PC-3 (cell line): ENCODE measurements around the gene FHL2. TPM values are rescaled to one million over a fixed set of nuclear protein-coding genes. Genes with fewer than 3 reads are reported as not detected.

Experiments
- ATAC-seq: fragments of 200-7000 bp; cut with Tn5 transposase; 2 replicates; pipeline ENCODE4 v1.9.1; 2020; ENCODE audit warnings: mild to moderate bottlenecking, moderate library complexity
- BruUV-seq: library from RNA; stranded (reverse); fragments of 400-500 nt; replicated peaks from 2 replicates; lab custom pipeline; 2021; lab: Mats Ljungman, UMichigan
- CTCF ChIA-PET: fragments of 300-600 bp; sonication (Branson Sonifier 250); formaldehyde crosslinking; loops from one replicate; lab custom pipeline; 2022; ENCODE audit warnings: antibody characterized with exemption; lab: Charles Lee
- POLR2A ChIA-PET: fragments of 300-600 bp; sonication (Branson Sonifier 250); formaldehyde crosslinking; loops from one replicate; lab custom pipeline; 2022; ENCODE audit warnings: antibody characterized with exemption; ENCODE audit not compliant: unreplicated experiment; lab: Charles Lee
- DNase-seq: peaks from one replicate; pipeline ENCODE4 v3.0.0-alpha.2; 2015
- H2AFZ ChIP-seq: fragments of 300-600 bp; sonication (generic); 2 replicates; pipeline ENCODE4 v1.6.0; 2016; ENCODE audit warnings: antibody characterized with exemption, low read length
- H3F3A ChIP-seq: fragments of 300-600 bp; sonication (generic); one replicate; pipeline ENCODE4 v1.6.0; 2017; ENCODE audit warnings: antibody characterized with exemption, low read length, control low read depth, mild to moderate bottlenecking; ENCODE audit not compliant: unreplicated experiment
- H3K27ac ChIP-seq: fragments of 300-600 bp; sonication (generic); 2 replicates; pipeline ENCODE4 v1.5.1; 2016; ENCODE audit warnings: mild to moderate bottlenecking, low read length
- H3K27me3 ChIP-seq: fragments of 300-600 bp; sonication (generic); 2 replicates; pipeline ENCODE4 v1.6.1; 2016; ENCODE audit warnings: low read length, mixed read lengths
- H3K36me3 ChIP-seq: fragments of 300-600 bp; sonication (generic); 2 replicates; pipeline ENCODE4 v1.6.1; 2016; ENCODE audit warnings: low read depth, mixed run types, low read length, mixed read lengths
- H3K4me1 ChIP-seq: fragments of 300-600 bp; sonication (generic); 2 replicates; pipeline ENCODE4 v1.5.1; 2016; ENCODE audit warnings: low read length; ENCODE audit not compliant: insufficient read depth
- H3K4me2 ChIP-seq: fragments of 300-600 bp; sonication (generic); 2 replicates; pipeline ENCODE4 v1.6.0; 2016; ENCODE audit warnings: low read length
- H3K4me3 ChIP-seq: fragments of 300-600 bp; sonication (generic); 2 replicates; pipeline ENCODE4 v1.5.1; 2016; ENCODE audit warnings: mild to moderate bottlenecking, low read length, mixed read lengths
- H3K79me2 ChIP-seq: fragments of 300-600 bp; sonication (generic); 2 replicates; pipeline ENCODE4 v1.6.1; 2017; ENCODE audit warnings: low read length, mixed read lengths
- H3K9ac ChIP-seq: fragments of 300-600 bp; sonication (generic); 2 replicates; pipeline ENCODE4 v1.6.0; 2016; ENCODE audit warnings: mild to moderate bottlenecking, low read length
- H3K9me2 ChIP-seq: fragments of 300-600 bp; sonication (generic); replicated peaks from 2 replicates; pipeline ENCODE4 v1.6.1; 2016; ENCODE audit warnings: mixed run types, low read length, mixed read lengths
- H3K9me3 ChIP-seq: fragments of 300-600 bp; sonication (generic); 2 replicates; pipeline ENCODE4 v1.6.1; 2016; ENCODE audit warnings: low read length, mixed read lengths
- H4K20me1 ChIP-seq: fragments of 300-600 bp; sonication (generic); 2 replicates; pipeline ENCODE4 v1.6.1; 2016; ENCODE audit warnings: low read length, mixed read lengths
- CTCF ChIP-seq: fragments of 300-600 bp; sonication (generic); conservative IDR thresholded peaks from 2 replicates; pipeline ENCODE4 v1.5.1; 2017; ENCODE audit warnings: antibody characterized with exemption, low read depth, mild to moderate bottlenecking, low read length
- EZH2 ChIP-seq: fragments of 300-600 bp; sonication (generic); IDR thresholded peaks from one replicate; pipeline ENCODE4 v1.6.1; 2017; ENCODE audit warnings: antibody characterized with exemption, mild to moderate bottlenecking, low read length; ENCODE audit not compliant: unreplicated experiment
- EZH2phosphoT487 ChIP-seq: fragments of 300-600 bp; sonication (generic); IDR thresholded peaks from 2 replicates; pipeline ENCODE4 v1.6.1; 2018; ENCODE audit warnings: mild to moderate bottlenecking, antibody characterized with exemption, low read length, borderline replicate concordance
- intact Hi-C: fragments of 100-400 bp; cut with micrococcal nuclease; formaldehyde crosslinking; loops from 2 replicates; pipeline ENCODE4 v1.9.0; 2023
- total RNA-seq: library from RNA; depleted of rRNA; stranded (reverse); fragments of >200 nt; gene quantifications from 2 replicates; pipeline ENCODE4 v1.2.3, GENCODE V29; 2014

FHL2 gene
- total RNA-seq, 1 experiment from 2014 or later = 118 TPM

- no peaks in the 10 kb centered on the region for H3K9me2 ChIP-seq
- intact Hi-C loops = no loop called here
- H3K27me3 ChIP-seq = no peaks in the 10 kb centered on the region
- no TSS peak for BruUV-seq
- H3K4me1 ChIP-seq = peaks cover 90% of the 10 kb centered on the region
- TF ChIP-seq EZH2phosphoT487 (no peak), EZH2 (no peak)
- no peak overlapping the region for H2AFZ ChIP-seq
- ChIA-PET POLR2A (interaction anchor here (0.6 to 0.9 kb wide), 4 partner anchors 39 to 118 kb away, joined by 3 to 9 read pairs (median 5); no protein-coding TSS in a partner anchor), CTCF (no interaction called here)
- H3K4me3 ChIP-seq = no peak overlapping the region
- peak overlapping the region; percentile 45 for H3K4me2 ChIP-seq
- no peak for DNase-seq
- H3F3A ChIP-seq = peaks cover 4% of the 10 kb centered on the region
- H3K9me3 ChIP-seq = no peaks in the 10 kb centered on the region
- peaks cover 28% of the 10 kb centered on the region; the same call in 1 of the 2 replicates for H4K20me1 ChIP-seq
- H3K27ac ChIP-seq = peak overlapping the region; percentile 62
- H3K79me2 ChIP-seq = peaks cover 95% of the 10 kb centered on the region
- peak; percentile 3; the same call in 1 of the 2 replicates for ATAC-seq
- H3K36me3 ChIP-seq = peaks cover 55% of the 10 kb centered on the region
- H3K9ac ChIP-seq = no peak overlapping the region
Measured at GRCh38 chr2:105391763-105392662, 6.8 kb downstream of the FHL2 start.

- BruUV-seq = no TSS peak
- TF ChIP-seq CTCF (no peak), EZH2phosphoT487 (no peak), EZH2 (no peak)
- H4K20me1 ChIP-seq = peaks cover 29% of the 10 kb centered on the region; the same call in 1 of the 2 replicates
- peak overlapping the region; percentile 62 for H3K27ac ChIP-seq
- no peaks in the 10 kb centered on the region for H3K9me3 ChIP-seq
- H3K4me1 ChIP-seq = peaks cover 95% of the 10 kb centered on the region
- H3K4me2 ChIP-seq = peak overlapping the region; percentile 45
- no peak overlapping the region for H3K9ac ChIP-seq
- H2AFZ ChIP-seq = no peak overlapping the region
- ChIA-PET CTCF (no interaction called here), POLR2A (no interaction called here)
- no peaks in the 10 kb centered on the region for H3K27me3 ChIP-seq
- peaks cover 100% of the 10 kb centered on the region for H3K79me2 ChIP-seq
- H3K4me3 ChIP-seq = peak overlapping the region; percentile 17; the same call in 1 of the 2 replicates
- no peaks in the 10 kb centered on the region for H3K9me2 ChIP-seq
- DNase-seq (peak; percentile 91), ATAC-seq (peak; percentile 75)
- intact Hi-C loops = no loop called here
- peaks cover 58% of the 10 kb centered on the region for H3K36me3 ChIP-seq
- H3F3A ChIP-seq = peaks cover 2% of the 10 kb centered on the region
Measured at GRCh38 chr2:105391058-105391627, 7.7 kb downstream of the FHL2 start.

- Histone ChIP-seq H3K9me2 (no peaks in the 10 kb centered on the region), H3K4me1 (peaks cover 95% of the 10 kb centered on the region), H3K4me2 (peak overlapping the region; percentile 50), H3K27ac (peak overlapping the region; percentile 62), H4K20me1 (peaks cover 22% of the 10 kb centered on the region; the same call in 1 of the 2 replicates), H3K4me3 (peak overlapping the region; percentile 17; the same call in 1 of the 2 replicates), H3K79me2 (peaks cover 100% of the 10 kb centered on the region), H3K27me3 (no peaks in the 10 kb centered on the region), H3F3A (no peaks in the 10 kb centered on the region), H3K9ac (no peak overlapping the region), H3K9me3 (no peaks in the 10 kb centered on the region), H2AFZ (no peak overlapping the region), H3K36me3 (peaks cover 58% of the 10 kb centered on the region)
- ATAC-seq (no peak), DNase-seq (no peak)
- no peak for TF ChIP-seq CTCF
- no peak for TF ChIP-seq EZH2phosphoT487
- no peak for TF ChIP-seq EZH2
- BruUV-seq = no TSS peak
- ChIA-PET CTCF (no interaction called here), POLR2A (no interaction called here)
- intact Hi-C loops = no loop called here
Measured at GRCh38 chr2:105390454-105390853, 8.4 kb downstream of the FHL2 start.
